HCT116 (cell line): ENCODE data around the gene SORCS2.

Experiments
- EGR1 ChIP-seq: IDR thresholded peaks from 2 replicates; pipeline ENCODE4 v1.6.1; 2012; ENCODE audit warnings: low read depth
- EZH2 ChIP-seq: fragments of 200-600 bp; sonication (generic); IDR thresholded peaks from 2 replicates; pipeline ENCODE4 v1.6.1; 2017; ENCODE audit warnings: antibody characterized with exemption, mixed run types
- EZH2phosphoT487 ChIP-seq: fragments of 200-600 bp; IDR thresholded peaks from 2 replicates; pipeline ENCODE4 v1.6.1; 2018; ENCODE audit warnings: antibody characterized with exemption, borderline replicate concordance
- FOSL1 ChIP-seq: IDR thresholded peaks from 2 replicates; pipeline ENCODE4 v1.6.1; 2012; ENCODE audit warnings: low read depth
- POLR2A ChIP-seq: IDR thresholded peaks from 2 replicates; pipeline ENCODE4 v1.7.0; 2011; ENCODE audit warnings: borderline replicate concordance; ENCODE audit not compliant: insufficient read depth, insufficient read length; ENCODE audit errors: extremely low read depth
- POLR2AphosphoS5 ChIP-seq: IDR thresholded peaks from 2 replicates; pipeline ENCODE4 v1.6.1; 2011; ENCODE audit warnings: mild to moderate bottlenecking, low read depth, low read length, moderate library complexity
- SIN3A ChIP-seq: IDR thresholded peaks from 2 replicates; pipeline ENCODE4 v1.6.1; 2012; ENCODE audit warnings: low read depth
- SP1 ChIP-seq: IDR thresholded peaks from 2 replicates; pipeline ENCODE4 v1.6.1; 2012; ENCODE audit warnings: low read depth
- TCF7L2 ChIP-seq: IDR thresholded peaks from 2 replicates; pipeline ENCODE4 v1.7.0; 2011; ENCODE audit warnings: borderline replicate concordance, inconsistent platforms; ENCODE audit not compliant: insufficient read depth, insufficient read length; ENCODE audit errors: extremely low read depth
- YY1 ChIP-seq: IDR thresholded peaks from 2 replicates; pipeline ENCODE4 v1.6.1; 2011; ENCODE audit warnings: low read length, low read depth, moderate library complexity, mild to moderate bottlenecking; ENCODE audit not compliant: insufficient replicate concordance; ENCODE audit errors: extremely low read depth
- ZFX ChIP-seq: fragments of 450-650 bp; IDR thresholded peaks from 2 replicates; pipeline ENCODE4 v1.6.1; 2017
- TF ChIP-seq, protein P1 (sequence below), 3 experiments: fragments of 200-600 bp in 1 of 3; sonication (generic) in 1 of 3; IDR thresholded peaks in 2 of 3; conservative IDR thresholded peaks in 1 of 3; 2 replicates each; pipeline ENCODE4 v1.5.1; 2012 to 2017; ENCODE audit warnings: low read depth in 2 of 3, low read length in 2 of 3, antibody characterized with exemption in 1 of 3, borderline replicate concordance in 1 of 3, control low read depth in 1 of 3, mild to moderate bottlenecking in 1 of 3, mixed read lengths in 1 of 3, mixed run types in 1 of 3, moderate library complexity in 1 of 3; ENCODE audit not compliant: insufficient read depth in 1 of 3
- TF ChIP-seq, protein P2 (sequence below): IDR thresholded peaks from 2 replicates; pipeline ENCODE4 v1.6.1; 2012
- TF ChIP-seq, protein P3 (sequence below): IDR thresholded peaks from 2 replicates; pipeline ENCODE4 v1.6.1; 2011; ENCODE audit warnings: mild to moderate bottlenecking, low read length, moderate library complexity; ENCODE audit not compliant: insufficient replicate concordance; ENCODE audit errors: extremely low read depth

DNA sequence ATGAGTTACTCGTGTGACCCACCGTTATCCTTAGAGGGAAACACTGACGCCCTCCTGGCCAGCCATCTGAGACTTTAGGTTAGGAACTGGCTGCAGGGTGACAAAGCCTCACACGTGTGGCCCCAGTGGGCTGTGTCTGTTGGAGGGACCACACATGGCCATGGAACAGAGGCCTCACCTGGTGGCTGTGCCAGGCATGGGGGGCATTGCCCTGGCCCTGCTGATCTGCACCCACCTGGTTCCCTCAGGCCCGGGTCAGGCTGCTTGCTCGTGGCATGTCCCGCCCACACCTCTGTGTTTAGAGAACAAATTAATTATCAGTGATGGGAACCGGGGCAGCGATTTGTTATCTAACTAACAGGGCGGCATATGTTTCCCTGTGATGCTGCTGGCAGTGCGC lies 343.3 kb downstream of the SORCS2 start:
- TF ChIP-seq, protein P1, sequence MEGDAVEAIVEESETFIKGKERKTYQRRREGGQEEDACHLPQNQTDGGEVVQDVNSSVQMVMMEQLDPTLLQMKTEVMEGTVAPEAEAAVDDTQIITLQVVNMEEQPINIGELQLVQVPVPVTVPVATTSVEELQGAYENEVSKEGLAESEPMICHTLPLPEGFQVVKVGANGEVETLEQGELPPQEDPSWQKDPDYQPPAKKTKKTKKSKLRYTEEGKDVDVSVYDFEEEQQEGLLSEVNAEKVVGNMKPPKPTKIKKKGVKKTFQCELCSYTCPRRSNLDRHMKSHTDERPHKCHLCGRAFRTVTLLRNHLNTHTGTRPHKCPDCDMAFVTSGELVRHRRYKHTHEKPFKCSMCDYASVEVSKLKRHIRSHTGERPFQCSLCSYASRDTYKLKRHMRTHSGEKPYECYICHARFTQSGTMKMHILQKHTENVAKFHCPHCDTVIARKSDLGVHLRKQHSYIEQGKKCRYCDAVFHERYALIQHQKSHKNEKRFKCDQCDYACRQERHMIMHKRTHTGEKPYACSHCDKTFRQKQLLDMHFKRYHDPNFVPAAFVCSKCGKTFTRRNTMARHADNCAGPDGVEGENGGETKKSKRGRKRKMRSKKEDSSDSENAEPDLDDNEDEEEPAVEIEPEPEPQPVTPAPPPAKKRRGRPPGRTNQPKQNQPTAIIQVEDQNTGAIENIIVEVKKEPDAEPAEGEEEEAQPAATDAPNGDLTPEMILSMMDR (IDR thresholded peaks at IDR 0.05 in 2 of 3, conservative IDR thresholded peaks at IDR 0.05 in 1 of 3; ENCODE audit: borderline replicate concordance in 1 of 3, insufficient read depth in 1 of 3, low read depth in 2 of 3, low read length in 2 of 3), result no peak
- TF ChIP-seq EZH2phosphoT487, result no peak
- no peak for TF ChIP-seq POLR2AphosphoS5
- TF ChIP-seq EGR1, result no peak
- no peak for TF ChIP-seq EZH2
- TF ChIP-seq FOSL1, result no peak
- no peak for TF ChIP-seq POLR2A
- TF ChIP-seq YY1, result no peak
- TF ChIP-seq ZFX, result no peak
- TF ChIP-seq SP1, result no peak
- no peak for TF ChIP-seq TCF7L2
- TF ChIP-seq SIN3A, result no peak
- TF ChIP-seq, protein P2, sequence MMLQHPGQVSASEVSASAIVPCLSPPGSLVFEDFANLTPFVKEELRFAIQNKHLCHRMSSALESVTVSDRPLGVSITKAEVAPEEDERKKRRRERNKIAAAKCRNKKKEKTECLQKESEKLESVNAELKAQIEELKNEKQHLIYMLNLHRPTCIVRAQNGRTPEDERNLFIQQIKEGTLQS, result no peak
- TF ChIP-seq, protein P3, sequence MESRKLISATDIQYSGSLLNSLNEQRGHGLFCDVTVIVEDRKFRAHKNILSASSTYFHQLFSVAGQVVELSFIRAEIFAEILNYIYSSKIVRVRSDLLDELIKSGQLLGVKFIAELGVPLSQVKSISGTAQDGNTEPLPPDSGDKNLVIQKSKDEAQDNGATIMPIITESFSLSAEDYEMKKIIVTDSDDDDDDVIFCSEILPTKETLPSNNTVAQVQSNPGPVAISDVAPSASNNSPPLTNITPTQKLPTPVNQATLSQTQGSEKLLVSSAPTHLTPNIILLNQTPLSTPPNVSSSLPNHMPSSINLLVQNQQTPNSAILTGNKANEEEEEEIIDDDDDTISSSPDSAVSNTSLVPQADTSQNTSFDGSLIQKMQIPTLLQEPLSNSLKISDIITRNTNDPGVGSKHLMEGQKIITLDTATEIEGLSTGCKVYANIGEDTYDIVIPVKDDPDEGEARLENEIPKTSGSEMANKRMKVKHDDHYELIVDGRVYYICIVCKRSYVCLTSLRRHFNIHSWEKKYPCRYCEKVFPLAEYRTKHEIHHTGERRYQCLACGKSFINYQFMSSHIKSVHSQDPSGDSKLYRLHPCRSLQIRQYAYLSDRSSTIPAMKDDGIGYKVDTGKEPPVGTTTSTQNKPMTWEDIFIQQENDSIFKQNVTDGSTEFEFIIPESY, result no peak
